GM12891 (cell line): ENCODE data around the gene SATB1.

Source experiments
- POLR2A ChIP-seq: IDR thresholded peaks from 2 replicates; pipeline ENCODE4 v1.6.1; 2011; ENCODE audit warnings: low read depth, low read length, control low read depth
- TAF1 ChIP-seq: IDR thresholded peaks from 2 replicates; pipeline ENCODE4 v1.6.1; 2011; ENCODE audit warnings: low read depth, low read length, control low read depth

DNA sequence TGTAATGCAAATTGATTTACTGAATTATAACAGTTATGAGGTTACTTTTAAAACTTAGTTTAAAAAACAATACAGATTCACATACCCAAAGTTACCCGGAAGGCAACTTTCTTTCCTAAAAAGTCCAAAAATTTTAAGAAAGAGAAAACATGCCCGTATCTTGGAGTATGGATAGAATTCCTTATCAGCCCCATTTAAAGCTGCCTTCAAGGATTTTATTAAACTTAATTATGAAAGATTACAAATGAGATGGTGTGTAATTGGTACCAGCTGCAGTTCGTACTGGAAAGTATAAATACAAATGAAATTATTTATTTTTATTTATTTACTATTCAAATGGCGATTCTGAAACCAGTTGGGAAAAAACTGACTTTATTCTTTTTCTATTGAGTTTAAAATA, 39.4 kb downstream of the SATB1 start:
- TF ChIP-seq POLR2A (no peak), TAF1 (no peak)
